ENCODE data around the gene KDM2B. TPM values are rescaled to one million over a fixed set of nuclear protein-coding genes. Genes with fewer than 3 reads are reported as not detected.
A peak's percentile ranks its signal among the peaks of the same experiment; 100 is the strongest.

The KDM2B gene
- total and polyA plus RNA-seq, 7 donors, result 4.8 to 31.7 (median 16.8) TPM

- Histone ChIP-seq H3K9me3 (no peaks in the 10 kb centered on the region), H3K27ac (peak overlapping the region; percentile 85 to 91 (median 86)), H3K27me3 (no peaks in the 10 kb centered on the region), H3K36me3 (peaks cover 0 to 12% (median 2%) of the 10 kb centered on the region in 4 donors), H3K4me3 (peak overlapping the region; percentile 50 to 76 (median 72)), H3K4me1 (peaks cover 0 to 55% (median 41%) of the 10 kb centered on the region in 4 donors)
- intact Hi-C loops (cut with DNase I), result loop anchor here (1.0 to 5.0 kb wide), 3 partner anchors 33 to 47 kb away; partner anchors contain the start of gene ORAI1
- peak; percentile 75 for DNase-seq
- WGBS, 2 donors, result 1% methylated on average over 53 of the region's 53 CpGs
- TF ChIP-seq CTCF (IDR thresholded peaks at IDR 0.05) (no peak), EP300 (IDR thresholded peaks at IDR 0.05) (no peak), POLR2A (IDR thresholded peaks at IDR 0.05) (no peak), POLR2AphosphoS5 (IDR thresholded peaks at IDR 0.05) (no peak)
Measured at GRCh38 chr12:121579190-121579791, 1.5 kb downstream of the KDM2B start.

DNA sequence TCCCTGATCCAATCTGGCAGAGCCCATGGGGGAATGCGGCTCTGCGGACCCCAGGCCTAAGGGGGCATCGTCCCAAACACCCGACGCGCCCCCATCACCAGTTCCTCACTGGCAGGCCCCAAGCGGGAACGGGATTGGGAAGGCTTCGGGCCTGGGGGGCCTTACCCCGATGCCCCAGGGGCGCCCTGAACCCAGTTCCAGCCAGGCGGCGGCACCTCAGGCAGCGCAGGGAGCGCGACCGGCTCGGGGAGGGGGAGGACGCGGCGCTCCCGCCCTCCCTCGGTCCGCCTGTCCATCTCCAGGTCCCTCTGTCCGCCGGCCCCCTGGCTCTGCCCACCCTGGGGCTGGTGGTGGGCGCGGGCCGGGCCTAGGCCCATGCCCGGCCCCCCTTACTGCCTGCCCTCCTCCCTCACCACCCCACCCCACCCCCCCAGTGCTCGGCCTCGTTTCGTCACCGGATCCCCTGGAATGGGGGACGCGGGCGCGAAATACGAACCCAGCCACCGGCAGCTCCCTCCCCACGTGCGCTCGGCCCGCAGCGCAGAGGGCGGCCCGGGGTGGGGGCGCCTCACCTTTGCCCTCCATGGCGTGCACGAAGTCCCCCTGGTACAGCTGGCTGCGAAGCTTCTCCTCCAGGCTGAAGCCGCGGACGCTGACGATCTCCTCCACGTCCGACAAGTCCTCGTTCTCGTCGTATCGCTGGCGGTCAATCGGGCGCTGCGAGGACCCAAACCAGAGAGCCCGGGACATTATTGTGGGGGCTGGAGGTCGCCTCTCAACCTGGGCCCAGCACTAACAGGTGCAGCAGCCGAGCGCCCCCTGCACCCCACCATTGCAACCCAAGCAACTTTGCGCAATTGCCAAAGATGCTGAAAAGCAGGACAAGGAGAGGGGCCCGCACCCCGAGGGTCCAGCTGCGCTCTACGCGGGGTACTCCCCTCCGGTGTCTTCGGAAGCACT, 2.3 kb downstream of the KDM2B start:
- 25 to 27% methylated on average over 77 of the region's 77 CpGs for WGBS, 2 donors

GRCh38 chr12:121577443-121578180, 3.2 kb downstream of the KDM2B start:
- Histone ChIP-seq H3K27me3 (no peaks in the 10 kb centered on the region), H3K4me1 (peaks cover 0 to 53% (median 37%) of the 10 kb centered on the region in 4 donors), H3K9me3 (no peaks in the 10 kb centered on the region), H3K27ac (peak overlapping the region; percentile 85 to 91 (median 86)), H3K36me3 (peaks cover 0 to 19% (median 2%) of the 10 kb centered on the region in 4 donors), H3K4me3 (peak overlapping the region; percentile 50 to 76 (median 72))
- 82 to 87% methylated on average over 10 of the region's 10 CpGs for WGBS, 2 donors
- TF ChIP-seq CTCF (IDR thresholded peaks at IDR 0.05) (no peak), POLR2A (IDR thresholded peaks at IDR 0.05) (no peak), EP300 (IDR thresholded peaks at IDR 0.05) (no peak), POLR2AphosphoS5 (IDR thresholded peaks at IDR 0.05) (no peak)
- no peak for DNase-seq
- intact Hi-C loops (cut with DNase I), result loop anchor here (2.0 to 5.0 kb wide), 3 partner anchors 23 to 40 kb away; no protein-coding TSS in a partner anchor

More for the DNA sequence above, 2.3 kb downstream of the KDM2B start:
- TF ChIP-seq POLR2A (IDR thresholded peaks at IDR 0.05) (no peak), EP300 (IDR thresholded peaks at IDR 0.05) (no peak), POLR2AphosphoS5 (IDR thresholded peaks at IDR 0.05) (no peak), CTCF (IDR thresholded peaks at IDR 0.05) (no peak)
- H3K4me3 ChIP-seq, result peak overlapping the region; percentile 50 to 76 (median 72)
- intact Hi-C loops (cut with DNase I), result loop anchor here (1.0 to 5.0 kb wide), 3 partner anchors 34 to 48 kb away; partner anchors contain the start of gene ORAI1
- no peaks in the 10 kb centered on the region for H3K27me3 ChIP-seq
- peaks cover 0 to 55% (median 41%) of the 10 kb centered on the region in 4 donors for H3K4me1 ChIP-seq
- no peaks in the 10 kb centered on the region for H3K9me3 ChIP-seq
- DNase-seq, result peak; percentile 74
- H3K27ac ChIP-seq, result peak overlapping the region; percentile 85 to 91 (median 86)
- H3K36me3 ChIP-seq, result peaks cover 0 to 19% (median 2%) of the 10 kb centered on the region in 4 donors

DNA sequence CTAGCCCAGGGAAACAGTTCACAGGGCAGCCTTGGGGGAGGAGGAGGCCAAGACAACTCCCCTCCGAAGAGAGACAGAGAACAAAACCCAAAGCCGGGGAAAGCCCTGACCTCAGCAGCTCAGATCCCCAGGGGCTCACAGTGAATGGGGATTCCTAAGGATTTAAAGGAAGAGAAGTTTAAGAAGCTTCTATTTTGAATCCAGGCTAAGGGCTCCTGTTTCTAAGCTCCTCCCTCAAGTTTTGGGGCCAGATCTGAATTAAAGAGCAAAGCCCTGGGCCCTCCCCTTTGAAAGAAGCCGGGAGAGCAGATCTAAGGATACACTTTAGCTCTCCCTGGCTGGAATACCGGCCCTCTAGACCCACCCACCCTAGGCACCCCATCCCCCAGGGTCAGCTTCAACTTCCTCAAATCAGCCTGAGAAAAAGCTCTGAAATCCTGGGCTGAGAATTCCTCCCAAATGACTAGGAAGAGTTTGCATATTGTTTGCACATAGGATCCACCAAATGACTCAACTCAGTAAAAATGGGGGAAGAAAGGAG, 3.9 kb downstream of the KDM2B start:
- Histone ChIP-seq H3K4me3 (no peak overlapping the region), H3K4me1 (peaks cover 0 to 48% (median 31%) of the 10 kb centered on the region in 4 donors), H3K36me3 (peaks cover 0 to 19% (median 2%) of the 10 kb centered on the region in 4 donors), H3K9me3 (no peaks in the 10 kb centered on the region), H3K27me3 (no peaks in the 10 kb centered on the region), H3K27ac (peak overlapping the region; percentile 85 to 91 (median 86))
- WGBS, 2 donors, result 30 to 47% methylated on average over 4 of the region's 4 CpGs
- TF ChIP-seq EP300 (IDR thresholded peaks at IDR 0.05) (no peak), POLR2A (IDR thresholded peaks at IDR 0.05) (no peak), CTCF (IDR thresholded peaks at IDR 0.05) (no peak), POLR2AphosphoS5 (IDR thresholded peaks at IDR 0.05) (no peak)
- no peak for DNase-seq
- intact Hi-C loops (cut with DNase I), result loop anchor here (2.0 to 5.0 kb wide), 3 partner anchors 22 to 40 kb away; no protein-coding TSS in a partner anchor
